Erythroblast (primary cell): ENCODE measurements around the gene DNAI1.

ENCODE experiments used
- GATA1 ChIP-seq: IDR thresholded peaks from 2 replicates; pipeline ENCODE4 v1.6.1; 2011; ENCODE audit warnings: low read depth, mild to moderate bottlenecking, control low read depth, low read length, moderate library complexity
- POLR2A ChIP-seq: IDR thresholded peaks from 2 replicates; pipeline ENCODE4 v1.6.1; 2011; ENCODE audit warnings: mild to moderate bottlenecking, low read length

- no peak for TF ChIP-seq POLR2A
- TF ChIP-seq GATA1: no peak
These were observed 50.3 kb downstream of the DNAI1 start for GRCh38 chr9:34508951-34509350.
